ENCODE results near the gene CKB.

CKB gene

GRCh38 chr14:103562179-103562428 is 39.5 kb upstream of the CKB start:
- TF ChIP-seq CTCF (conservative IDR thresholded peaks at IDR 0.05; ENCODE audit: low read depth, low read length) = no peak
- DNase-seq (ENCODE audit: low read depth) = peak; percentile 36
- H3K4me3 ChIP-seq (ENCODE audit: low read depth, low read length) = peak overlapping the region; percentile 97

GRCh38 chr14:103561381-103562178 is 39.0 kb upstream of the CKB start:
- DNase-seq (ENCODE audit: low read depth) = peak; percentile 69
- no peak for TF ChIP-seq CTCF (conservative IDR thresholded peaks at IDR 0.05; ENCODE audit: low read depth, low read length)
- H3K4me3 ChIP-seq (ENCODE audit: low read depth, low read length) = peak overlapping the region; percentile 97

- H3K4me3 ChIP-seq (ENCODE audit: low read depth, low read length) = no peak overlapping the region
- no peak for TF ChIP-seq CTCF (conservative IDR thresholded peaks at IDR 0.05; ENCODE audit: low read depth, low read length)
- no peak for DNase-seq (ENCODE audit: low read depth)
Observed at GRCh38 chr14:103560691-103561090, 38.1 kb upstream of the CKB start.

- DNase-seq (ENCODE audit: low read depth) = no peak
- no peak for TF ChIP-seq CTCF (conservative IDR thresholded peaks at IDR 0.05; ENCODE audit: low read depth, low read length)
- no peak overlapping the region for H3K4me3 ChIP-seq (ENCODE audit: low read depth, low read length)
Observed at GRCh38 chr14:103559766-103560165, 37.1 kb upstream of the CKB start.

- no peak overlapping the region for H3K4me3 ChIP-seq (ENCODE audit: low read depth, low read length)
- DNase-seq (ENCODE audit: low read depth) = peak; percentile 84
- TF ChIP-seq CTCF (conservative IDR thresholded peaks at IDR 0.05; ENCODE audit: low read depth, low read length) = no peak
Observed at GRCh38 chr14:103558071-103558882, 35.6 kb upstream of the CKB start.

- no peak overlapping the region for H3K4me3 ChIP-seq (ENCODE audit: low read depth, low read length)
- TF ChIP-seq CTCF (conservative IDR thresholded peaks at IDR 0.05; ENCODE audit: low read depth, low read length) = no peak
- DNase-seq (ENCODE audit: low read depth) = no peak
Observed at GRCh38 chr14:103556946-103557758, 34.5 kb upstream of the CKB start.

Data from choroid plexus epithelial cell (primary cell).